Ascending aorta (tissue), 2 donors: ENCODE measurements around the gene CEP85. TPM values are rescaled to one million over a fixed set of nuclear protein-coding genes. Genes with fewer than 3 reads are reported as not detected.
A peak's percentile ranks its signal among the peaks of the same experiment; 100 is the strongest.

Experiments
- DNase-seq, 2 donors: peaks; one replicate each; pipeline ENCODE4 v3.0.0-alpha.2; 2019; ENCODE audit warnings: low spot score in 2 of 2
- H3K27ac ChIP-seq, 2 donors: fragments of 200-600 bp; sonication (generic); one replicate each; pipeline ENCODE4 v1.5.1; 2016 to 2017; ENCODE audit warnings: mild to moderate bottlenecking in 1 of 2
- H3K27me3 ChIP-seq: fragments of 200-600 bp; sonication (generic); one replicate; pipeline ENCODE4 v1.5.1; 2017
- H3K36me3 ChIP-seq, 2 donors: fragments of 200-600 bp; sonication (generic); one replicate each; pipeline ENCODE4 v1.5.1; 2016
- H3K4me1 ChIP-seq, 2 donors: fragments of 200-600 bp; sonication (generic); one replicate each; pipeline ENCODE4 v1.5.1; 2016 to 2017; ENCODE audit warnings: mild to moderate bottlenecking in 1 of 2
- H3K4me3 ChIP-seq, 2 donors: fragments of 200-600 bp; sonication (generic); one replicate each; pipeline ENCODE4 v1.5.1; 2016 to 2017; ENCODE audit warnings: mild to moderate bottlenecking in 1 of 2
- H3K9me3 ChIP-seq, 2 donors: fragments of 200-600 bp; sonication (generic); one replicate each; pipeline ENCODE4 v1.5.1; 2016
- CTCF ChIP-seq, 3 experiments: fragments of 200-600 bp in 2 of 3; fragments of 450-650 bp in 1 of 3; sonication (generic) in 2 of 3; IDR thresholded peaks; one replicate each; pipeline ENCODE4 v1.5.1; 2016 to 2019; ENCODE audit warnings: antibody characterized with exemption in 3 of 3, mild to moderate bottlenecking in 1 of 3, moderate library complexity in 1 of 3
- intact Hi-C: fragments of 100-400 bp; cut with DNase I; formaldehyde crosslinking; loops from one replicate; pipeline ENCODE4 v1.15.1; 2023
- total RNA-seq: library from RNA; depleted of rRNA; stranded (reverse); fragments of >200 nt; gene quantifications from one replicate; pipeline ENCODE4 v1.1.0, GENCODE V29; 2016

Gene CEP85
- total RNA-seq, 1 donor from 2014 or later, result 5.0 TPM

GRCh38 chr1:26275580-26276431 lies 41.8 kb downstream of the CEP85 start:
- Histone ChIP-seq H3K4me1 (peaks cover 23 to 41% of the 10 kb centered on the region in 2 donors), H3K27ac (peak overlapping the region; percentile 90 to 99), H3K27me3 (no peaks in the 10 kb centered on the region), H3K4me3 (no peak overlapping the region), H3K36me3 (peaks cover 0 to 2% of the 10 kb centered on the region in 2 donors), H3K9me3 (no peaks in the 10 kb centered on the region)
- peak in 1 of 2 donors; percentile 90 for DNase-seq
- intact Hi-C loops, result loop anchor here (1.0 kb wide), 1 partner anchor 45 kb away; no protein-coding TSS in a partner anchor
- TF ChIP-seq CTCF (IDR thresholded peaks at IDR 0.05), result peak; percentile 82 to 96 (median 86)

GRCh38 chr1:26276432-26276838 lies 42.4 kb downstream of the CEP85 start:
- Histone ChIP-seq H3K9me3 (no peaks in the 10 kb centered on the region), H3K4me3 (no peak overlapping the region), H3K36me3 (no peaks in the 10 kb centered on the region), H3K4me1 (peaks cover 29 to 47% of the 10 kb centered on the region in 2 donors), H3K27ac (peak overlapping the region; percentile 90 to 99), H3K27me3 (no peaks in the 10 kb centered on the region)
- no peak for DNase-seq
- intact Hi-C loops, result no loop called here
- TF ChIP-seq CTCF (IDR thresholded peaks at IDR 0.05), result no peak

GRCh38 chr1:26277261-26277661 lies 43.3 kb downstream of the CEP85 start:
- TF ChIP-seq CTCF (IDR thresholded peaks at IDR 0.05), result no peak
- H3K27me3 ChIP-seq, result no peaks in the 10 kb centered on the region
- intact Hi-C loops, result no loop called here
- no peaks in the 10 kb centered on the region for H3K9me3 ChIP-seq
- no peak for DNase-seq
- H3K4me3 ChIP-seq, result no peak overlapping the region
- H3K4me1 ChIP-seq, result peaks cover 29 to 53% of the 10 kb centered on the region in 2 donors
- H3K36me3 ChIP-seq, result no peaks in the 10 kb centered on the region
- peak overlapping the region; percentile 90 to 99 for H3K27ac ChIP-seq

GRCh38 chr1:26277719-26278118 lies 43.7 kb downstream of the CEP85 start:
- Histone ChIP-seq H3K27me3 (no peaks in the 10 kb centered on the region), H3K4me1 (peaks cover 29 to 53% of the 10 kb centered on the region in 2 donors), H3K4me3 (no peak overlapping the region), H3K27ac (peak overlapping the region; percentile 90 to 99), H3K9me3 (no peaks in the 10 kb centered on the region), H3K36me3 (no peaks in the 10 kb centered on the region)
- no peak for TF ChIP-seq CTCF (IDR thresholded peaks at IDR 0.05)
- DNase-seq, result no peak
- intact Hi-C loops, result loop anchor here (1.0 to 2.0 kb wide), 3 partner anchors 30 to 167 kb away; partner anchors contain the start of genes C1orf232, PDIK1L and ZNF593

- peak; percentile 56 to 93 for DNase-seq
- peaks cover 29 to 53% of the 10 kb centered on the region in 2 donors for H3K4me1 ChIP-seq
- no peaks in the 10 kb centered on the region for H3K27me3 ChIP-seq
- TF ChIP-seq CTCF (IDR thresholded peaks at IDR 0.05), result no peak
- H3K27ac ChIP-seq, result peak overlapping the region; percentile 90 to 99
- intact Hi-C loops, result loop anchor here (1.0 to 2.0 kb wide), 3 partner anchors 29 to 168 kb away; partner anchors contain the start of genes C1orf232, PDIK1L and ZNF593
- H3K9me3 ChIP-seq, result no peaks in the 10 kb centered on the region
- H3K4me3 ChIP-seq, result no peak overlapping the region
- no peaks in the 10 kb centered on the region for H3K36me3 ChIP-seq
Measured at GRCh38 chr1:26278303-26278702, 44.3 kb downstream of the CEP85 start.
